BE2C (cell line): ENCODE data around the gene INTS4.
"Not testable (repeated sequence)": the region's sequence is repeated elsewhere in the genome, so short reads cannot be mapped to it uniquely, and the experiment has no call there.

Experiments
- DNase-seq: peaks from one replicate; pipeline ENCODE4 v3.0.0-alpha.2; 2020
- H3K27me3 ChIP-seq: fragments of 250-450 bp; sonication (Bioruptor Pico); 2 replicates; pipeline ENCODE4 v1.5.1; 2020; ENCODE audit warnings: mild to moderate bottlenecking
- H3K36me3 ChIP-seq: fragments of 250-450 bp; sonication (Bioruptor Pico); 2 replicates; pipeline ENCODE4 v1.5.1; 2020; ENCODE audit warnings: mild to moderate bottlenecking
- H3K4me1 ChIP-seq: fragments of 250-450 bp; sonication (Bioruptor Pico); 2 replicates; pipeline ENCODE4 v1.5.1; 2020
- H3K4me3 ChIP-seq: 2 replicates; pipeline ENCODE4 v1.5.1; 2011; ENCODE audit warnings: low read depth, low read length
- H3K9me3 ChIP-seq: fragments of 250-450 bp; sonication (Bioruptor Pico); 2 replicates; pipeline ENCODE4 v1.5.1; 2020
- CTCF ChIP-seq: IDR thresholded peaks from 2 replicates; pipeline ENCODE4 v1.5.1; 2012; ENCODE audit warnings: mild to moderate bottlenecking, low read depth, low read length

Gene INTS4

GRCh38 chr11:78033040-78033439 is 38.6 kb upstream of the INTS4 start:
- Histone ChIP-seq H3K36me3 (no peaks in the 10 kb centered on the region), H3K4me3 (no peak overlapping the region), H3K9me3 (no peaks in the 10 kb centered on the region), H3K27me3 (no peaks in the 10 kb centered on the region), H3K4me1 (peaks cover 30% of the 10 kb centered on the region)
- DNase-seq, result no peak
- TF ChIP-seq CTCF, result no peak

- Histone ChIP-seq H3K4me1 (peaks cover 25% of the 10 kb centered on the region), H3K4me3 (no peak overlapping the region), H3K9me3 (no peaks in the 10 kb centered on the region), H3K36me3 (no peaks in the 10 kb centered on the region), H3K27me3 (no peaks in the 10 kb centered on the region)
- no peak for TF ChIP-seq CTCF
- peak; percentile 76 for DNase-seq
Measured at GRCh38 chr11:78032090-78032489, 37.6 kb upstream of the INTS4 start.

- TF ChIP-seq CTCF, result no peak
- DNase-seq, result peak; percentile 53
- Histone ChIP-seq H3K36me3 (no peaks in the 10 kb centered on the region), H3K4me3 (no peak overlapping the region), H3K4me1 (peaks cover 22% of the 10 kb centered on the region), H3K27me3 (no peaks in the 10 kb centered on the region), H3K9me3 (no peaks in the 10 kb centered on the region)
Measured at GRCh38 chr11:78031629-78032028, 37.2 kb upstream of the INTS4 start.

GRCh38 chr11:78030429-78031325 is 36.2 kb upstream of the INTS4 start:
- Histone ChIP-seq H3K9me3 (no peaks in the 10 kb centered on the region), H3K4me1 (peaks cover 22% of the 10 kb centered on the region), H3K36me3 (no peaks in the 10 kb centered on the region), H3K4me3 (peak overlapping the region; percentile 26), H3K27me3 (no peaks in the 10 kb centered on the region)
- DNase-seq, result peak; percentile 95
- TF ChIP-seq CTCF, result no peak; the same call in 1 of the 2 replicates

- H3K9me3 ChIP-seq, H3K4me3 ChIP-seq, DNase-seq, H3K36me3 ChIP-seq, H3K27me3 ChIP-seq: not testable (repeated sequence)
- H3K4me1 ChIP-seq, result peaks cover 22% of the 10 kb centered on the region
Measured at GRCh38 chr11:78028423-78028822, 34.0 kb upstream of the INTS4 start.

GRCh38 chr11:78027759-78028158 is 33.3 kb upstream of the INTS4 start:
- Histone ChIP-seq H3K4me3 (no peak overlapping the region), H3K27me3 (no peaks in the 10 kb centered on the region), H3K9me3 (no peaks in the 10 kb centered on the region), H3K36me3 (no peaks in the 10 kb centered on the region), H3K4me1 (peaks cover 22% of the 10 kb centered on the region)
- no peak for TF ChIP-seq CTCF
- no peak for DNase-seq
